GM21526 (cell line): ENCODE results near the gene SLC9A9.

ENCODE experiments used
- ATAC-seq: cut with Tn5 transposase; IDR thresholded peaks from one replicate; pipeline ENCODE4 v1.9.1; 2021; ENCODE audit warnings: moderate library complexity; ENCODE audit not compliant: unreplicated experiment, low FRiP score

The SLC9A9 gene

GRCh38 chr3:143764840-143765239 lies 83.4 kb downstream of the SLC9A9 start:
- ATAC-seq: no peak

- no peak for ATAC-seq
These were observed 84.6 kb downstream of the SLC9A9 start for GRCh38 chr3:143763564-143764162.

DNA sequence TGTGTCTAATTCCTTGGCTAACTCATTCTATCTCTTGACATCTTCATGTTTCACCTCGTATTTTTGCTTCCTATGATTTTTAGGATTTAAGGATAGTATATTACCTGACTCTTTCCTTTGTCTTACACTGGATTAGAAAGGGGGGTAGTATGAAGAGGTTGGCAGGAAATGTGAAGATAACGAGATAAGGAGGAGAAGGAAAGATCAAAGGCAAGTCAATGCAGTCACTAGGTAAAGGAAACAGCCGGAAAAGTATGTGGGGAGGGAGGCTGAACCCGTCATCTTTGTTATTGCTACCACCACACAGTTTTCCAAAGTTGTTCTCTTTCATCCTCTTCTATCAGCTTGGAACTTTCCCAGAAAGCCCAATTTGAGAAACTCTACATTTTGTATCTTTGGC lies 90.6 kb downstream of the SLC9A9 start:
- no peak for ATAC-seq

GRCh38 chr3:143755978-143756377 lies 92.3 kb downstream of the SLC9A9 start:
- ATAC-seq: no peak

DNA sequence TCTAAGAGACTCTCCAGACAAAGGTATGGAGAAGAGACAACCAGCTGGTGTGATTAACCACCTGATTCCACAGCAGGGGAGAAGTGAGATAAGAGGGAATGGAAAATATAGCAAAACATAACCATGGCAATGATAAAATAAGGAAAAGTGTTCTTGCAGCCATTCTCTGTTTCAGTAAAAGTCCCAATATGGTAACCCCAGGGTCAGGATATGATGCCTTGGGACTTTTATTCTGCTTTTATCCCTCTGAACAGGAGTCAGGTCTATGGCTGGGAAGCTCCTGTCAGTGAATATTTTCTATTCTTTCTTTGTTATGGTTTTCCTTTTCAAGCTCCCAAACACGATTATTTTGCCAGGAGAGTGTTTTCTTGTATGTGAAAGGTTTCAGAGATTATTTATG lies 94.2 kb downstream of the SLC9A9 start:
- no peak for ATAC-seq

- no peak for ATAC-seq
These were observed 94.8 kb downstream of the SLC9A9 start for GRCh38 chr3:143753456-143753855.

DNA sequence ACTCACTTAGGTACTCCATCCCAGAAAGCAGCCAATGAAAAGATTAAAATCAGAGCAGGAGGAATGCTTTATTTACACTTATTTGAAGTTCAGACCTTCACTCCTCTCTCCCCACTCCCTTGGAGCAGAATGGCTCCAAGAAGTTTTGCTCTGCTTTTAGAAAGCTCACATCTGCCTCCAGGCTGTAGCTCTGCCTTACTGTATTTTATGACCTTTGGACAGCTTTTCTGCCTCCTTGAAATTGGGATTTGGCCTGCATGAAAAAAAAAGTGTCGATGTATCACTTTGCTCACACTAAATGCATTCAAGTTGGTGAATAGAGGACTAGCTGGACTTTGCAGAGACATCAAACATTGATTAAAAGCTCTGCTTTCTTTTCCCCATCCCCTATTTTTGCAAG lies 95.3 kb downstream of the SLC9A9 start:
- ATAC-seq: no peak

GRCh38 chr3:143751643-143752178 lies 96.6 kb downstream of the SLC9A9 start:
- peak; percentile 77 for ATAC-seq

GRCh38 chr3:143750841-143751240 lies 97.4 kb downstream of the SLC9A9 start:
- ATAC-seq: no peak

DNA sequence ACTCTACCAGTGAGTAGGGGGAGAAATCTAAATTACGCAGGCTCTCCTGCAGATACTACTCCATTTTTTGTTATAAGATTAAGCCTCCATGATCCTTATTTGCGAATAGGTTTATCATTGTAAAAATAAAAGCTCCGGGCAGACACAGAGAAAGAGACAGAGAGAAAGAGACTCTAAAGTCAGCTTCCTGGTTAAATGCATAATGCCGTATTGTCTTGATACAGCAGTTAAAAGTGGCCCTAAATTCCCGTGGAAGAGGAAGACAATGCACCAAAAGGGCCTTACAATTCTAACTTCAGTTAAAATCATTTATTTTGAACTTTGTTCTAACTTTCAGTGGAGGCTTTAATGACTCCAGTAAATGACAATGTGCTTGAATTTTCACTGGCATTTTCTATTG lies 98.3 kb downstream of the SLC9A9 start:
- ATAC-seq: no peak

DNA sequence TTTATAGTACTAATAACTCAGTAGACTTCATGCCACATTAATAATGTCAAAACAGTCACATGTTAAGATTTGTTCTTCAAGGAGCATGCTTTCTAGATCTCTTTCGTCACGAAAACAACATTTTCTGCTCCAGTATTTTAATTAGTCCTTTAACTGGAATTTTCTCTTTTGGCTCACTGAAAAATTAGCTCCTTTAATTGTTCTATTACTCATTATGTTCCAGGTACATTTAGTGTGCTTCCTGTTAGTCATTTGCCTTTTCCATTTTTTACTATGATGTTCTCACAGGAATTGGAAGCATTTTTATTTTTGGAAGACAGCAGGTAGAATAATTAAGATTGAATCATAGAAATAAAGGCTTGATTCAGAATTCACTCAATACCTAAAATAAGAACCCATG lies 111.2 kb downstream of the SLC9A9 start:
- no peak for ATAC-seq

DNA sequence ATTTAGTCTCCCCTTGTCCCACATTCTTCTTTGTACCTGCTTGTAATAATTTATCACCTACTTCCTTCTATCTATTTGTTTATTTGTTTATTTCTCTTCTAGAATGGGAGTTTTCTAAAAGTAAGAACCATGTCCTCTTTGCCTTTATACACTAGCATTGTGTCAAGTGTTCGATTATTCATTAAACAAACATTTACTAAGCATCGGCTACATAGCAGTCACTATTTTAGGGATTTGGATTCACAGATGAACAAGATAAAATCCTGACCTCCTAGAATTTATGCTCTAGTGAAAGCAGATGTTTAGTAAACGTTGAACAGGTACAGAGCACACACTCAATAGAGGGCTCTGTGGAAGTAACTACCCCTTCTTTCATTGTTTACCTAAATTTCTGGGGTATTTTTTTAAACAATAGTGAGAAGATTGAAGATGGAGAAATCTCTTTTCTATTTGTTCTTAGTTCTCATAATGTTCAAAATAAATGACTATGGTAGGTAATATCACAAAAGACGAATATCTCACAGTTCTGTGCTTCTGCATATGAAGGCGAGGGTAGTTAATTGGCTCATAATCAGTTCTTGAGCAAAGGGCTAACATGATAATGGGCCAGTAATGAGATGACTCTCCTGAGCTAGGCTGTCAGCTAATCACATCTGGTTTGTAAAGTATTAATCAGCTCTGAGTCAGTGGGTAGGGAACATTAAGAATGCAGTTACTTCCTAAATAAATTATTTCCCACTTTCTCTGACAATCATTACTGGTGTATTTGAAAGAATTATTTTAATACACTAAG lies 111.9 kb downstream of the SLC9A9 start:
- ATAC-seq: no peak

GRCh38 chr3:143731776-143732175 lies 116.5 kb downstream of the SLC9A9 start:
- ATAC-seq: no peak

- no peak for ATAC-seq
These were observed 116.9 kb downstream of the SLC9A9 start for GRCh38 chr3:143731320-143731719.

DNA sequence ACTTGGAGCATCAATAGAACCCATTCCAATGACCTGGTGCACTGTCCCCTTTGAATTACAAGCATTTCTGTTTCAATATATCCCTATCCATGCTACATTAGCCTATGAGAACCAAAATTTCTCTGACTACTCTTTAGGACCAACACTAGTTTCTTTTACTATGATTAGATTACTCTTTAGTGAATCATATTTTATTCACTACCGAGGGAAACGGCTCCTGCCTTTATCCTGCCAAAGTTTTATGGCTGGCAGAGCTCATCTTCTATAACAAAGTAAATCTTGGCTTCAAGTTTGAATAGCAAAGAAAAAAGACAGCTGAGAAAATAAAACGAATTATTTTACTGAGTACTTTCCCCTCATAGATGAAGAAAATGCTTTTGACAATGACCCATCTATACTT lies 120.9 kb downstream of the SLC9A9 start:
- ATAC-seq: no peak

- no peak for ATAC-seq
These were observed 121.5 kb downstream of the SLC9A9 start for GRCh38 chr3:143726727-143727126.

- no peak for ATAC-seq
These were observed 127.9 kb downstream of the SLC9A9 start for GRCh38 chr3:143720381-143720780.

DNA sequence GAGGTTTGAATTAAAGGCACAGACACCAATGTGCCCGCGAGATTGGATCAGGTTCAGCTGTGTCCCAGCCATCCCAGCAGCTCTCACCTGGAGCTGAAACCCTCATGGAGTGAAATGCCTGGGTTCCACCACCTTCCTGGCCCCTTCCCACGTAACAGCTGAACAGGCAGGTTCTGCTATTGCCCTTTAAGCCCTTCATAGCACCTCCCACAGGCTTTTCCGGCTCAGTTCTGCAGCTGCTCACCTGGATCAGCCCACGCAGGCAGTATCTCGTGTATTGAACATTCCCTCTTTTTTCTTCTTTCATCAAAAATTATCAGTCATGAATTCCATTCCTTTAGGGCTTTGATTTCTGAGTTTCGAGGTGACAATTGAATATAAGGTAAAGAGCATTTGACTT lies 129.8 kb downstream of the SLC9A9 start:
- ATAC-seq: no peak

DNA sequence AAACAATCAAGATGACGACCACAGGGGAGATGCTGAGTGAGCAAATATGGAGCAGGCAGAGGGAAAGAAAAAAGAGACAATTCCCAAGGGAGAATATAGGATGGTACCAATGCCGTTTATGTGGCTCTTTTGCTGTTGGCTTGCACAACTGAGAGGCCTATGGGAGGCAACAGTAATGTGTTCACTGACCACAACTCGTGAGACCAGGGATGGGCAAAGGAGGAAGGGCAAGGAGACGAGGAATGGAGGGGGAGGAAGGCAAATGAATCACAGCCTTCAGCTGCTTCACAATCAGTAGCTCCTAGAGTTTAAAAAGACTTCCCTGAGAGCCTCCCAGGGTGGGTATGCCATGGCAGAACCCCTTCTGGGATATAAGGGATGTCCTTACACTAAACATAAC lies 131.5 kb downstream of the SLC9A9 start:
- ATAC-seq: no peak

DNA sequence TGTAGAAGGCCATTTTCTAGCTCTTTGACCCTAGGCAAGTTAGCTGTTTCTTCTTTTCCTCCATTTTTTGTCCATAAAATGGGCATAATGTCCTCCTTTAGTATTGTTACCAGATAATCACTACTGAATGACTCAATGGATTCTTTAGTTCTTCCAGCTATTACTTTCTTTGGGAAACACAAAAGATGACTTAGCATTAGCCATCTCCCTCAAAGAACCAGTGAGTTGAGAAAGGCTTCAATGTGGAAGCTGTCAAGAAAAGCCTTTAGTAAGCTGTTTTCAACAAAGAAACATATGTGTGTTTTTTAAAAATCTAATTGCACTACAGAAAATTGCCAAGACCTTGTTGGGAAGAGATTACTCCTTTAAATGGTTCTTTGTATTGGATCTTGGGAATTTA lies 135.7 kb downstream of the SLC9A9 start:
- no peak for ATAC-seq

DNA sequence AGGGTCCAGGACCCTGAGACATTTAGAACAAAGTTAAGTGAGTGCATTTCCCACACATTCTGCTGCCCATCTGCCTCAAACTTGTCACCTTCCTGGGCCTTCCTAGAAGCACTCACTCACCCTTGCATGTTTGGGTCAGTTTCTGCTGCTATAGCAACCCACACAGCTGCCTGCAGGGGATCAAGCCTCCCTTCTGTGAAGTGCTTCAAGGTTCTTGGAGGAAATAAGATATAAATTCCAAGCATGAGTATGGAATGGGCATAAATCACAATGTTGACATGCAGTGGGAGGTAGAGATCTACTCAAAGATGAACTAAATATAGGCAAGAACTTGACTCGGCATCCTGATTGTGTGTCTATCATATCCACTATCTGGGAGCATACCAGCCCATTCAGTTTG lies 140.4 kb downstream of the SLC9A9 start:
- no peak for ATAC-seq

GRCh38 chr3:143700431-143700975 lies 147.8 kb downstream of the SLC9A9 start:
- no peak for ATAC-seq
